Stimulated activated CD4-positive, alpha-beta T cell treated with anti-CD3 and anti-CD28 coated beads, Interleukin-12 subunit alpha, Interleukin-12 subunit beta, amount 100 ng/mL, for 4 hours (primary cell): Measurements from ENCODE around the gene COPZ1.
A peak's percentile ranks its signal among the peaks of the same experiment; 100 is the strongest.
"Not testable (repeated sequence)": the region's sequence is repeated elsewhere in the genome, so short reads cannot be mapped to it uniquely, and the experiment has no call there.

Experiments
- DNase-seq: peaks from one replicate; pipeline ENCODE4 v3.0.0-alpha.2; 2020

Gene COPZ1

DNA sequence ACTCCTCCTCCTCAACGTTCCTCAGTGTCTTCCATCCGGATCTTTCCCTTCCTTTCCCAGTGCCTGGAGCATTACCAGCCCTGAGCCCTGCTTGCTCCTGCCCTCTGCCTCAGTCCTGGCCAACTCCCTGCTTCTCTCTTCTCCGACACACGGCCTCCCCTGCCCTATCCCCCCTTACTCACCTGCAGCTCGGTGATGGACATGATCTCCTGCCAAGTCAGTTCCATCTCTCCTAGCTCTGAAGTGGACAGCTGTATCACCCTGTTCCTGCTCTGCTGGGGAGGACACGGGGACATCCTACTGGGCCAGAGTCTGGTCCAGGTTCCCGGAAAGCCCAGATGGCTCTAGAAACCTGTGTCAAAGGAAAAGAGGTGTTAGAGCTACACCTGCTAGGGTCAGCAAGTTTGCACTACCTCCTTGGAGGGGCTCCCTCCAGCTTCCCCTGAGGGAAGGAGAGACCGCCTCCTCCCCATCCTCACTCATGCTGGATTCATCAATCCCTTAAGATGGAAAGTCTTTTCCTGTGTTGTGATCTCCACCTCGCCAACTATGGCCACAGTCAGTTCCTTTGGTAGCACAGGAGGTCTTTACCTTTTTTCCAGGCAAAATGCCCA lies 29.9 kb upstream of the COPZ1 start:
- no peak for DNase-seq

DNA sequence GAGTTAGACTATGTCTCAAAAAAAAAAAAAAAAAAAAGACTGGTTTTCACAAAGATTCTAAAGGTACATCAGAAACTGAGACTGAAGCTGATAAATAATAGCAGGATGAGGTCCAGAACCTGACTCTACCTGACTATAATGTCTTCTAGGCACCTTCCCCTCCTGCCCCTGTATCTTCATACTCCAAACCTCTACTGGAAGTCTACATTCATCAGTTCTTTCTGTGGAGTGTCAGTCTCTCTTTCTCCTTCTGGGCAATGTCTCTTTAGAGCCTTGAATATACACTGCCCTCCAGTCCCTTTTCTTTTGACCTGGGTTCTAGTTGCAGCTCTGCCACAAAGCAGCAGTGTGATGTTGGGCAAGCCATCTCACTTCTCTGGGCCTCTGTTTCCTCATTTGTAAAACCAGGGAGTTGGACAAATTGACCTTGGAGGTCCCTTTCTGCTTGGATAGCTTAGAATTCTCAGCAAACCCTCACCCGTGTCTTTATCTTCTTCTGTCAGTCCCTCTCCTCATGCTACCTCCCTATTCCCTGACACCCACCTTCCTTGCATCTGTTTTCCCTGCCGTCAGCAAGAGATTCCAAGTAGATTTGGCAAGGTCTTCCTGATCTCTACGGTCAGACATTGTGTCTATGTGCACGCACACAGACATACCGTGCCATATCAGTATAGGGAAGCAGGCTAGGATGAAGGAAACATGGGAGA lies 28.4 kb upstream of the COPZ1 start:
- no peak for DNase-seq

DNA sequence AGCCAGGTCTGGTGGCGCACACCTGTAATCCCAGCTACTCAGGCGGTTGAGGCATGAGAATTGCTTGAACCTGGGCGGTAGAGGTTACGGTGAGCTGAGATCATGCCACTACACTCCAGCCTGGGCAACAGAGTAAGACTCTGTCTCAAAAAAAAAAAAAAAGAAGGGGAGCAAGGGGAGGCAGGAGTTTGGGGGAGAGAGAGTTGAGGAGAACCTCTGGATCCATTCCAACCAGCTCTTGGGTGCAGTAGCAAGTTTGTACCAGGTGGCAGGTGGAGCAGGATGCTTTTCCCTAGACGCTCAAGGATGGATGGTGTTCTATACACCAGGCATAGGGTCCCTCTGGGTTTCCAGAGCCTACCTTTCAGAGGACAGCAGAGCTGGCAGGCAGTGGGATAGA lies 26.0 kb upstream of the COPZ1 start:
- no peak for DNase-seq

GRCh38 chr12:54299515-54300224 lies 25.3 kb upstream of the COPZ1 start:
- no peak for DNase-seq

GRCh38 chr12:54300225-54300731 lies 24.7 kb upstream of the COPZ1 start:
- no peak for DNase-seq

DNA sequence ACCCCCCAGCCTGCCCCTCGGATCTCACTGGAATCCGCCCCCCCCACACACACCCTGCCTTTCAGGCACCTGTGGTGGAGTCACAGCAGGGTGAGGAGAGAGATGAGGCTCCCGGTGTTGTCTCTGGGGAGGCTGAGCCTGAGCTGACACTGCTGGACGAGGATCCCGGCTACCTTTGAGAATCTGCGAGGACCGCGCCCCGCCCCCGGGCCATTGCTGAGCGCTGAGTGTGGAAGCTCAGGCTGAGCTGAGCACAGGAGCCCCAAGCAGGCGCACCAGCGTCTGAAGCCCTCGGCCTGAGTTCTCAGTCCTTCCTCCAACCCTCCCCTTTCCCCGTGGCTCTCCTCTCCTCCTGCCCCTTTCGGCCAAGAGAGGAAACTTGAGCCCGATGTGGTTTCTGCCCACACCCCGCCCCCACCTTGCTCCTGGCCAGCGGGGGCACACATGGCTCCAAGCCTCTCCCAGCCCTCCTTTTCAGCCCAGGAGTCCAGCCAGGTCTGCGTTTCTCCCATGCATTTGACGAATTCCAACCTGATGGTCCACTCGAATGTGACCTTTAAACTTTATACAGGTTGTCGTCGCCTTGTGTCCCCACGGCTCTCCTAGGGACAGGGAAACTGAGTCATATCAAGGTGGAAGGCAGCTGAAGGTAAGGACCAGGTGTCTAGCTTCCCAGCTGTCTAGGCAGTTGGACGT lies 24.1 kb upstream of the COPZ1 start, which contains the start of gene NFE2:
TSS of gene NFE2 (minus strand) at position 284 of the 696 bp plus-strand sequence. CDS start 5,767 bp downstream, outside the sequence.
- DNase-seq = peak; percentile 29

- DNase-seq = no peak
Observed at GRCh38 chr12:54301428-54302048, 23.4 kb upstream of the COPZ1 start.

DNA sequence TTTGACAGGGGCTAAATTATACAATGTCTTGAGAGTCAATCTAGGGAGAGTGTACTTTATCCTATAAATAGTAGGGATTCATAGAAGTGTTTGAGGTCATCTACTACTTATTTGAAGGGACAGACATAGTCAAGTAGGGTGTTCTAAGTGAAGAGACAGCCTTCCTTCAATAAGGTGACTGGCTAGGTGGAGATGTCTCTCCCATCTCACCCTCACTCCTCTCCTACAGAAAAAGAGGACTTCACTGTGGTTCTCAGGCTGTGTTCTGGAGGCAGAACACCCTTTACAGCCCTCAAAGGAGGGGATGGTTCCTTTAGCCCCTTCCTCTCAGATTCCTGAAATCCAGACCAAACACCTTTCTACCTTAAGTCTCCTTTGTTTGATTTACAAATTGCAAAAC lies 21.3 kb upstream of the COPZ1 start:
- DNase-seq = no peak

DNA sequence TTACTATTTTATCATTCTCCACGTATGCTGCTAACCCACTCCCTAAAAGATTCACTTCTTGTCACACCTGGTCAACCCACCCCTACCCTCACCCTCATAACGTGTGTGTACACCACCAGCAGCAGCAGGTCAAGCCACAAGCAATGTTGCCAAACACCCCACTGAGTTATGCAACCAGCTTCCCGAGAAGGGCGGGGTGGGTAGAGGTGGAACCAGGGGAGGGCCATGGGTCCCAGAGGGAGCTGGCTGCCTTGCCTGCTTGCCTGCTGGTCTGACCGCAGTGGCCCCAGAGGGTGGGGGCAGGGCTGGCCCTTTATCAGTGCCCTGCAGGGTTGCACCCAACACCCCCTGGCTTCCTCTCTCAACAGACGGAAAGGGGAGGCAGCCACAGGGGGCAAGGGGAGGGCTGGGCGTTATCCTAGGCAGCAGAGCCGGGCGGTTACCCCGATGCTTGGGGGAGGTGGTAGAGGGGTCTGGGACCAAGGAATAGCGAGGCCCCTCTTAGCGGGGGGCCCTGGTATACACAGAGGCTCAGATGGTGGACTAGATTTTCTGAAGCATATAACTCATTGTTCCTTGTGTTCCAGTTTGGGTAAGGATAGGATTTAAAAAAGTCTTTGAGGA lies 20.6 kb upstream of the COPZ1 start:
- DNase-seq = no peak

GRCh38 chr12:54306925-54307741 lies 17.8 kb upstream of the COPZ1 start:
- DNase-seq = no peak

DNA sequence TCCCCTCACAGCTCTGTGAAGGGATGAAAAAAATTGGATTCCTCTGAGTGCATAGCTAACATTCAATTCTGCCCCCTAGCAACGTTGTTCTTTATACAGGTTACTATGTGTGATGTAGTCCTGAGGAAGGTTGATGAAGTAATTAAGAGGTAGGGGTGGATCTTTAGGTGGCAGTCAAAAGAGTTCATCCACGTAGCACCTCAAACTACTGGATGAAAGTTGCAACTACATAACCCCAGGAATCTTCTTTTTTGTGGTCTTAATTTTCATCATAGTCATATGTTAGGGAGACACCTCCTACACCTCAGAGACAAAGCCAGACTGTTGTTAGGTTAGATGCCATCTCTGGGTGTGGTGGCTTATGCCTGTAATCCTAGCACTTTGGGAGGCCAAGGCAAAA lies 13.9 kb upstream of the COPZ1 start:
- DNase-seq = no peak

DNA sequence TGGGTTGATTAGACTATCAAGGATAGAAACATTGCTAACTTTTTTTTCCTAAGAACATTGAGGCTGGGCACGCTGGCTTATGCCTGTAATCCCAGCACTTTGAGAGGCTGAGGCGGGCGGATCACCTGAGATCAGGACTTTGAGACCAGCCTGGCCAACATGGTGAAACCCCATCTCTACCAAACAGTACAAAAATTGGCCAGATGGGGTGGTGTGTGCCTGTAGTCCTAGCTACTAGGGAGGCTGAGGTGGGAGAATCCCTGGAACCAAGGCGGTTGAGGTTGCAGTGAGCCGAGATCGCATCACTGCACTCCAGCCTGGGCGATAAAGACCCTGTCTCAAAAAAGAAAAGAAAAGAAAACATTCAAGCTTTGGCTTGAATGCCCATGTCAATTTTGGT lies 12.6 kb upstream of the COPZ1 start:
- not testable (repeated sequence) for DNase-seq

GRCh38 chr12:54321363-54321762 lies 3.6 kb upstream of the COPZ1 start:
- no peak for DNase-seq

GRCh38 chr12:54325442-54326109 lies 645 bp downstream of the COPZ1 start:
- DNase-seq = not testable (repeated sequence)

DNA sequence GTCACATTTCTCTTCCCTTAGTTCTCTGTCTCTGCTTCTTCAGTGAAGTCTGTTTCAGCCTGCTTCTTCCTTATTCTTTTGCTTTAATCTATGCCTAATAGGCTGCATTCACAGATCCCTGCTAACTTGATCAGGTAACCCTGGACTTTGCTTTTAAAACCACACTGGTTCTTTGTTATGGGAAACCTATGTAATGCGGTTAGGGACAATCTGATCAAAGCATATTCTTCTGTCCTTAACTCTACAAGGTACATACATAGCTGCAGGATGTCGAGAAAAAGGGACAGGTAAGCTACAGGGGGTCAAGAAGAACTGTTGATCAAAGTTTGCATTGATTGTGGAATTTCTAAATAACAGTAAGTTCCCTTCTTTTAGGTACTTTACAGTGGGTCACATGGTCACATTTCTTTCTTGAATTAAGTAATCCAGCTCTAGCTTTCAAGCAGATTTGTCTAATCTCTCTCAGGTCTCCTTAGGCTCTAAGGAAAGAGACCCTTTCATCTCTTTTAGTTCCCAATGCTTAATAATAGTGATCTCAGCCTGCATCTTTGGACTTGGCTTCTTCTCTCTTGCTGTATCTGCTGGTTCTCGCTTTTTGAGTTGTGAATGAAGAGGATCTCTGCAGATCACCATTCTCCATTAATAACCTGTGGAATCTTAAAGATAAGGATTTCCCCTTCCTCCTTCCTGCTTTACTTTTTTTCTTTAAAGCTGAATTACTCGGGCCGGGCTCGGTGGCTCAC lies 3.8 kb downstream of the COPZ1 start:
- no peak for DNase-seq

DNA sequence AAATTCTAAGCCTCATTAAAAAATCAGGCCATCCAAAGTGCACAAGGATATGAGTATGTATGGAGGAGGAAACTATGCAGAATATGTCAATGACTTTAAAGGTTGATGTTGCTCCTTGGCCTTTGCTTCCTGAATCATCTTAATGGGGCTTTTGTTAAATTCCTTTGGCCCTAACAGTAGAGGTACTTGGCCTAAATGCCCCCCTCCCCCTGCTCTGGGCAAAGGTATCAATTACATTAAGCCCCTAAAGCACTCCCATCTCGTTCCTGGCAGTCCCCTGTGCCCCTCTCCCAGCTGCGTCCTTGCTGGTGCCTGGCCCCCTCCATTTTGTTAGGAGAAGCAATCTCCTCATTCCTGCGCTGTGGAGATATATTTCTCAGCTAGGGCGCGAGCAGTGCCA lies 4.8 kb downstream of the COPZ1 start:
- DNase-seq = no peak

GRCh38 chr12:54330442-54330841 lies 5.5 kb downstream of the COPZ1 start:
- DNase-seq = no peak

DNA sequence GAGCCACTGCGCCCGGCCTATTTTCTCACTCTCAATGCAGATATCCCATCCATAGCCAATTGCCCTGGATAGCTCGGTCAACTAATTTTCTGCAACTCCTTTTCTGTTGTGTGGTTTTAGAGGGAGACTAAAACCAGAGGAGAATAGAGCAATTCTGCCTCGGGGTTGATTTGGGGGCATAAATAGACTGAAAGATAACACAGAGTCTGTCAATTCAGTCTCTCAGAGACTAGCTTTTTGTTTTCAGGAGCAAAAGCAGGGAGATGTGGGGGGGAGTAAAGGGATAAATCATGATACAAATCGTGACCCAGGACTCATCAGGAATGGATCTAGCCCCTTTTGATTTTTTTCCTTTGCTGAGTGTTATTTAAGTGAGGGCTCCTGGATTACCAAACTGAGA lies 6.5 kb downstream of the COPZ1 start:
- DNase-seq = no peak

DNA sequence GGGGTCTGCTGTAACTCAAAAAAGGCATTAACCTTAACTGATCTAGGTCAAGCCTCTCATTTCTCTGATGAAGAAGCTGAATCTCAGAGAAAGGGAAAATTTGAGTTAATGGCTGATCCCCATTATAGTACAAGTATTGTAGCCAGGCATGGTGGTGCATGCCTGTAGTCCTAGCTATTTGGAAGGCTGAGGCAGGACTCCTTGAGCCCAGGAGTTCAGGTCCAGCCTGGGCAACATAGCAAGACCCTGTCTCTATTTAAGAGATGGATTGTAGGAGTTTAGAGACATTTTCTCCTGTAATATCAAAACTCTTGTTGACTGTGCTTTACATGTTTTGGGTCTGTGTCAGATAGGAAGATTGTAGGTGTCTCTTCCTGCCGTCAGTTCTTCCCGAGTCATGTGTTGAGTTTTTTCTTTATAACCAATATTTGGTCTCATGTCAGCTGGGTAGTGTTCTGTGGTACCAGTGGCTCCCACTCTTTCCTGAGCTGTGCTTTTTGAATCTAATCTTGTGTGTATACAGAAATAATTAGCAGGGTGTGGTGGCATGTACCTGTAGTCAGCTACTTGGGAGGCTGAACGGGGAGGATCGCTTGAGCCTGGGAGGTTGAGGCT lies 8.6 kb downstream of the COPZ1 start:
- DNase-seq = no peak
